ENCODE measurements around the gene PLCE1.

Gene PLCE1

GRCh38 chr10:93995182-93995581 is 1.5 kb downstream of the PLCE1 start:
- DNase-seq, result no peak

DNA sequence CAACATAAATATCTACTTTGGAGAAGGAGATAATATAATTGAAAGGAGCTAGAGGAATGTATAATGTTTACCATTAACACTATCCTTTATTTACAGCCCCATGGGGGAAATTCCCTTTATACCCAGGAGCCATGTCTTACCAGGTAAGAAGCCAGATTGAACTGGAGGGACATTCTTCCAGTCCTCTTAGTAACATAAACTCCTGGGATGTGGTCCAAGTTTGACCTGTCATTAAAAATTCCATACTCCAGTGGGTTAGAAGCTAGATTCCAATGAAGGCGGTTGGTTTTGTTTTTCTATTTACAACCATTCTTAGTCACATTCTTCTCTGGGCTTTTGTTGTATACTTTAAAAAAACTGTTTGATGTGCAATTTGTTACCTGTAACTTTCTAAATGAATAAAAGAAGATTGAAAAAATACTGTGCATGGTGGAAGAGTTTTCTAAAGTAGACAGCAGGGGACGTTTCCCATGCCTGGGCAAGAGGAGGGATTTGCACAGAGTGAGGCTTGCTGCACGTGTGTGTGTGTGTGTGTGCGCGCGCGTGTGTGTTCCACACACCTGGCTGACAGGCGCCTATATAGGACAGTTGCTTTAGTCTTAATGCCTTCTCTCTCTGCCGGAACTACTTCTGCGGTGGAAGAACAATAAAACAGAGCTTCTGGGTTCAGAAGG is 2.0 kb downstream of the PLCE1 start:
- no peak for DNase-seq

- DNase-seq, result no peak
Measured at GRCh38 chr10:93996551-93996950, 2.8 kb downstream of the PLCE1 start.

GRCh38 chr10:93997546-93997945 is 3.8 kb downstream of the PLCE1 start:
- DNase-seq, result no peak

DNA sequence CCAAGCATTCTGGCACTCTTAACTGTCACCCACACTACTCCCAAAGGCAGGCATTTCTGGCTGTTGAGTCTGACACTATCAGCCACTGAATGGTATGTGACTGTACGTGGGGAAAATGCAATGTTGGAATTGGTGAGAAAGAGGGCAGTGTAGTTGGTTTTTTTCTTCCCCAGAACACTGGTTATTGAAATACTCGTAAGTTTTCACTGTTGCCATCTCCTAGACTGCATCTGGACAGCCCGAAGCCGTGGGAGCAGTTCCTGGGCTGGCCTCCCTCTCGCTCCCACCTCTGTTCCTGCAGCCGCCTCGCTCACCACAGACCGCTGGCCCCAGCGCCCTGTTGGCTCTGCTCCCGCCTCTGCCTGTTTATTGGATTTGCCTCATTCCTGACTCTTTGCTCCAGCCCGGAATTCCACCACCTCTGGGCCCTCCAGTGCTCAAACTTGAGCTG is 5.7 kb downstream of the PLCE1 start:
- no peak for DNase-seq

- DNase-seq, result no peak
Measured at GRCh38 chr10:94000638-94001415, 7.1 kb downstream of the PLCE1 start.

DNA sequence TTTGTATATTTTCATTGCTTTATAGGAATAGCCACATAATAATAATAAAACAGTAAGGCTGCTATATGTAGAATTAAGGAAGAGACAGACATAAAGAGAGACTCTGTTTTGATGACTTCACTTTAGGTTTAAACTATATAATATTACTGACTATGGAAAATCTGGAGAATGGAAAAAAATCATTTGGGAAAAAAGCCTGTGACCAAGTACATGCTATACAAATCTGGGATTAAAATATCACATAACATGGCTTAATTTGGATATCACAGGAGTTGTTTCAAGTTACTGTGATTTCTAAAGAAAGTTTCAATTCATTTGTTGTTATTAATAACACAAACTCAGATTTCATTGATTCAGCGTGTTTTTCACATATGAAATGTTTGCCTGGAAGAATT is 7.7 kb downstream of the PLCE1 start:
- no peak for DNase-seq

GRCh38 chr10:94002156-94002555 is 8.4 kb downstream of the PLCE1 start:
- DNase-seq, result no peak

DNA sequence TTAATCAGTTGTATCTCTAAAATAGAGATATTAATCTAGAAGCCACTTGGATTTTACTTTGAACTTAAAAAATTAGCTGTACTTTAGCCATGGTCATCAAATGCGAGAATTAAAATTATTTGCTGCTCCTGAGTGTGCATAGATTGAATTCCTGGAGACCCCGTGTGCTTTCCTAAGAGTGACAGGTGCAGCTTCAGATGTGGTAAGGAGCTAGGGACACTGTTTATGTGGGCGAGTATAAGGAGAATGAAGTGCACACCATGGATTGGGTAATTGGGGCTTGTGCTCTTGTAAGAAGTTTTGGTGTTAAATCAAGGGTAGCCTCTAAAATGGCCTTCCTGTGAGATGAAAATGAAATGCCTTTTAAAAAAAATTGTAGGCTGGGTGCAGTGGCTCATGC is 9.8 kb downstream of the PLCE1 start:
- no peak for DNase-seq

DNA sequence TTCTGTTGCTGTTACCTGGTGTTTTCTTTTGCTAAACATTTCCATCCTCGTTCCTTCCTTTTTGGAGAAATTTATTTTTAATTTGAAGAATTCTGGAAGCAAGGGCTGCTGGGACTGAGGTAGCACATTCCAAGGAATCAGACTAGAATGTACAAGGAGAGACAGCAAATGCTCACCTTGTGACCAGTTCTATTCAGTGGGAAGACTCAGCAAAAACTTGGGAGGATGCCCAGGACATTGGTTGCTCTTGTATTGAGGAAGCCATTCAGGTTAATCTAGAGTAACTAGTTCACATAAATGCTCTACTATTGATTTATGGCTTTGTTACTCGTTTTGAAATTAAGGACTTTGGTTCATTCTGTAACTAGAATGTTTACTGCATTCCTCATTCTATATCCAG is 11.3 kb downstream of the PLCE1 start:
- DNase-seq, result no peak

DNA sequence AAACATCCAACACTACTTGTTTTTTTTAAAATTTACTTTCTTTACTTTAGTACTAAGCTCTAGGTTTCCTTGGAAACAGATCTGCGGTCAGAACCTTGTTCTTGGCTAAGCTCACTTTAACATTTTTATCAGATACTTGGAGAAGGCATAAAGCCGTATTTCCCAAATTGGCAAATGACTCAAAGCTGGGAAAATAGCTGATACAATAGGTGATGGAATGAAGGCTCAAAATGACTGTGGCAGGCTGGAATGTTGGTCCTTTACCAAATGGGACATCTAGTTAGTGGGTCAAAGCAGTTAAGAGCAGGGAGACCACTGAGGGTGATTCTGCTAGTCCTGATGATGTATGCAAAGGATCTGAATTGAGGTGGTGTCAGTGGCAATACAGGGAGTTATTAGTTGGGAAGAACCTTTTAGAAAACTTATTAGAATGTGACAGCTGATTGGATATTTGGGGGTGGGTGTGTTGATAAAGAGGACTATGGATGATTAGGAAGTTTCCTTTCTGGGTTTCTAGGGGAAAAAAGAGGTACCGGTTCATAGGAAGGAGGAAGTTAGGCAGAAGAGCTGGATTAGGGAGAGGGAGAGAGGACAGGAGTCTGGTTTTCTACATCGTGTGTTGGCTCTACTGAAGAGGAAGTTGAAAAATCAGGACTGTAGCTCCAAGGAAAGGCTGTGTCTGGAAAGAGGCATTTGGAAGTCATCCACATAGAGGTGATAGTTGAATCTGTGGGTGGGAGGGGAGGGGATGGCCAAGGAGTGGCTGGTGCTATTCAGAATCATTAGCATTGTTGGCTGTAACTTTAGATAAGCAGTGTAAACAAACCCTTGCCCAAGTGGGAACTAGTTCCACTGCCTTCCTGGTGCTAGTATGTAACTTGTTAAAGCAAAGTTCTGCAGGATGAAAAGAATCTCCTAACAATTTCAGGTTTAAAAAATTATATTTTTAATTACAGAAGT is 13.1 kb downstream of the PLCE1 start:
- no peak for DNase-seq

GRCh38 chr10:94008526-94008925 is 14.8 kb downstream of the PLCE1 start:
- no peak for DNase-seq

- DNase-seq, result no peak
Measured at GRCh38 chr10:94010116-94010515, 16.4 kb downstream of the PLCE1 start.

GRCh38 chr10:94010886-94011285 is 17.2 kb downstream of the PLCE1 start:
- no peak for DNase-seq

DNA sequence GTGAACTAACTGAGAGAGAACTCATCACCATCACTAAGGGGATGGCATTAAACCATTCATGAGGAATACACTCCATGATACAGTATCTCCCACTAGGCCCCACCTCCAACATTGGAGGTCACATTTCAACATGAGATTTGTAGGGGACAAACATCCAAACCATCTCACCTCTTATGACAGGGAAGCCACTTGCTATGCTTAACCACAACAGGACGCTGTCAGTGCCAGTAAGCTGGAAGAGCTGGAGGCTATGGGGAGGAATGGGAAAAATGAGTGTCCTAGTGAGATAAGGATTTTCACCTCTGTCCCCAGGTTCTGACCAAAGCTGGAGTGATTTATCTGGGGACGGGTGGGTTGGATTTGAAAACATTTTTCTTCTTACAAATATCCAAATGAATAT is 17.6 kb downstream of the PLCE1 start:
- no peak for DNase-seq

DNA sequence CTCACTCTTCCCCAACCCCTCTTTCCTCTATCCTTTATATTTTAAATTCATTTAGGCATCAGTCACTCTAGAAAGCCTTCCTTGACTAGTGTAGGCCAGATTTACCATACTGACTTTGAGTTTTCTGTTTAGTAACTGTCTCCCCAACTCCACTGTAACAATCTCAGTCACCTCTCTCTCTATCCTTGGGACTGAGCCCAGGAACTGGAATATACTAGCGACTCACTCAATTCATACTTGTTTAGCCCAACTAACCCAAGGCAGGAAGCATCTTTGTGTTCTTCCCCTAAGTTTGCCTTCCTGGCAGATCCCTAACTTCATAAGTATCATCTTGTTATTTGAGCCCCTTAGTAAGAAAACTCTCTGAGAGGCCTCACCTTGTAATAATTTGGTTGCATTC is 19.1 kb downstream of the PLCE1 start:
- no peak for DNase-seq

GRCh38 chr10:94013331-94013760 is 19.6 kb downstream of the PLCE1 start:
- no peak for DNase-seq

DNA sequence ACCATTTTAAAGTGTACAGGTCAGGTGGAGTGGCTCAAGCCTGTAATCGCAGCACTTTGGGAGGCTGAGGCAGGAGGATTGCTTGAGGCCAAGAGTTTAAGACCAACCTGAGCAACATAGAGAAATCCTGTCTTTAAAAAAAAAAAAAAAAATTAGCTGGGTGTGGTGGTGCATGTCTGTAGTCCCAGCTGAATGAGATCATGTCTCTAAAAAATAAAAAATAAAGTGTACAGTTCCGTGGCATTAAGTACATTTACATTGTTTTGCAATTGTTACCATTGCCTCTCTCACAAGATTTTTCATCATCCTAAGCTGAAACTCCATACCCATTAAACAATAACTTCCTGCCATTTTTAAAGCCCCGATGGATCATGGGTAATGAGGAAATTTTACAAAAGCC is 20.6 kb downstream of the PLCE1 start:
- no peak for DNase-seq

DNA sequence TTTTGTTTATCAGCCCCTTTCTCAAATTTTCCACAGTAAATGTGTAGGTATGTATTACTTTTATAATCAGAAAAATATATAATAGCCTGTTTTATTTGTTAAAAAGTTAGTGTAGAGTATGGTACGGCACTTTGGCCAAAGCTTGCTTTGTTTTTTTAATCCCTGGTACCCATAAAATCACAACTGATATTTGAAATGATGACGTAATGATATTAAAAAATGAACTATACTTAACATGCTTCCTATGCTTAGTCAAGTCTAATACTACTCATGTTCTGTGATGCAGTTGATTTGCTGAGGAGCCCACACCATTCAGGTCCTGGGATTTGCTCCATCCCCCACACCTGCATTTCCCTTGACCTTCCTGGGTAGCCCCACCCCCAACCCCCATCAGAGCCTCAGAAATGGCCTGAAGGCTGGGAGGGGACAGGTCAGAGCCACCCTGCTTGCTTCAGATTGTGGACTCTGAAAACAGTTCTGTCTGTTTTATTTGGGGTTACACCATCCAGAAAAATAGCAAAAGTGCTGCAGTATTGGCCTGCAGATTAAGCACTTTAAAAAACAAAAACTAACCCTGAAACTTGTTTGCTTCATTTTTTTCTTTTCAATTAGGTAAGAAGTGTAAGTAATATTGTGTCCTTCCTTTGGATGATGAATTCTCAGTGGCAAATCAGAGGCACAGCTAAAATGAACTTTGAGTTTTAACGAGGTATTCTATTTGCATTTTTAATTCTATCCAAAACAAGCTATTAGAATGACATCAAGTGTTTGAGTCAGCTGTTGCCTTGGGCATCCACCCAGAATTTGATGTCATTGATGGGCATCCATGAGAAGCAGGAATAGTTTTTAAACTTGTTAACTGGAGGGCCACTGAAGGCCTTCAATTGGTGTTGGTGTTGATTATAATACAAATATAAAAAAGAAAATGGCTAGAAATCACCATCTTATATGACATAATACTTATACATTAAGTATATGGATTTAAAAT is 23.3 kb downstream of the PLCE1 start:
- no peak for DNase-seq

GRCh38 chr10:94018107-94018506 is 24.4 kb downstream of the PLCE1 start:
- DNase-seq, result no peak

DNA sequence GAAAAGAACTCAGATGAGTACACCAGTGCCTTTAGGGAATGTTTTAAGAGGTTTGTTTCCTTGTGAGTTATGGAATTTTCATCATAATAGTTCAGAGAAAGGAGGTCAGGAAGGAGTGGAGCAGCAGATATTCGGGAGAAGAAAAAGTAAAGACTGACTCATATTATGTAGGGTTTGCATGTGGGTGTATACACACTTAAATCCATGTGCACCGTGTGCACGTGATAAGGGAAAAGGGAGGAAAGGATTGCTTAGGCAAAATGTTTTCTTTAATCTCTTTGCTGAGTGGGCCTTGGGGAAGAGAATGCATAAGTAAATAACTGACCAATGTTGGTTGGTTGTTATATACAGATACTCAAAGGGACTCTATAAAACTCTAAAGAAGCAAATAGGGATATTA is 30.2 kb downstream of the PLCE1 start:
- no peak for DNase-seq

- DNase-seq, result no peak
Measured at GRCh38 chr10:94024407-94024806, 30.7 kb downstream of the PLCE1 start.

Data from NCI-H146 (cell line).